ENCODE measurements around the gene RFX3. TPM values are rescaled to one million over a fixed set of nuclear protein-coding genes. Genes with fewer than 3 reads are reported as not detected.
A peak's percentile ranks its signal among the peaks of the same experiment; 100 is the strongest.

RFX3 gene
- total and polyA plus RNA-seq, 4 donors, result 16.7 to 44.0 (median 26.8) TPM

DNA sequence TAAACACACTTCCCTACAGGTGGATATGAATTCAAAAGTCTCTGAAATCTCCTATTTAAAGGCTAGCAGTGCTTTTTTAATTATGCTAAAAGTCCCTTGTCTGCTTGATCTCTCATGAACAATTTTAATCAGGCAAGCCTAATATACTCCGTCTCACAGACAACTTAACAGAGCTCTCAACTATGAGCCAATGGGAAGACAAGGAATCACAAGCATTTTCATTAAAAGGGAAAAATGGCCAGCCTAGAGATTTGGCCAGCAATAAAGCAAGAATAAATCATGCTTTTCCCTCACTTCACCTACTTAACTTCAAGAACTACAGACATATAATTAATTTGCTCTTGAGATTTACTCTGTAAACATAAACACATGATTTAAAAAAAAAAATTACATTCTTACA, 78.0 kb downstream of the RFX3 start:
- no peaks in the 10 kb centered on the region for H3K36me3 ChIP-seq (ENCODE audit: control insufficient read depth, insufficient read depth, low read length)
- peak in 2 of 6 donors; percentile 22 to 45 for DNase-seq (ENCODE audit: low read depth in 4 of 6, low spot score in 6 of 6)
- peaks cover 3% of the 10 kb centered on the region for H3K9me3 ChIP-seq (ENCODE audit: control insufficient read depth, insufficient read depth, low read length)
- no peak overlapping the region for H3K4me3 ChIP-seq (ENCODE audit: low read depth, low read length)
- H3K27me3 ChIP-seq (ENCODE audit: control insufficient read depth, insufficient read depth, low read length), result no peaks in the 10 kb centered on the region
- H3K27ac ChIP-seq (ENCODE audit: low read depth, low read length), result no peak overlapping the region
- no peaks in the 10 kb centered on the region for H3K4me1 ChIP-seq (ENCODE audit: control insufficient read depth, insufficient read depth, low read length)
- 0% methylated on average over 1 of the region's 1 CpG for WGBS (ENCODE audit: insufficient coverage)

DNA sequence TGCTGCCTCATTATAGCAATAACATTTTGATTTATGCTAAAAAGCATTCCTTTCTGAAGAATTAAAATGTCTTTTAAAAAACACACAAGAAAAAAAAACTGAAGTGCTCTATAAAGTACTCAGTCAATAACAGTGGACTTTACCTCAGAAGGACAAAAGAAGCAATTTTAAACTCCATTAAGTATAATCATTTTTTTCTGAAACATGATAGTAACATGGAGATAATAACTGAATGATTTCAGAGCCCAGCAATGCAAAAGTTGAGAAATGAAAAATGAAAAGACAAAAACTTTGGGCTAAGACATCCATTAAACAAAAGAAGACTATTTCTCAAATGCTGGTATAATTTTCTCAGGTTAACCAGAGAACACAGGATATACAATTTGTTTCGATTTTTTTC, 78.7 kb downstream of the RFX3 start:
- Histone ChIP-seq H3K4me3 (ENCODE audit: low read depth, low read length) (no peak overlapping the region), H3K4me1 (ENCODE audit: control insufficient read depth, insufficient read depth, low read length) (no peaks in the 10 kb centered on the region), H3K36me3 (ENCODE audit: control insufficient read depth, insufficient read depth, low read length) (no peaks in the 10 kb centered on the region), H3K27me3 (ENCODE audit: control insufficient read depth, insufficient read depth, low read length) (no peaks in the 10 kb centered on the region), H3K9me3 (ENCODE audit: control insufficient read depth, insufficient read depth, low read length) (peaks cover 3% of the 10 kb centered on the region), H3K27ac (ENCODE audit: low read depth, low read length) (no peak overlapping the region)
- no CpG with 5 or more reads among the region's 1 CpG for WGBS (ENCODE audit: insufficient coverage)
- DNase-seq (ENCODE audit: low read depth in 4 of 6, low spot score in 6 of 6), result no peak

DNA sequence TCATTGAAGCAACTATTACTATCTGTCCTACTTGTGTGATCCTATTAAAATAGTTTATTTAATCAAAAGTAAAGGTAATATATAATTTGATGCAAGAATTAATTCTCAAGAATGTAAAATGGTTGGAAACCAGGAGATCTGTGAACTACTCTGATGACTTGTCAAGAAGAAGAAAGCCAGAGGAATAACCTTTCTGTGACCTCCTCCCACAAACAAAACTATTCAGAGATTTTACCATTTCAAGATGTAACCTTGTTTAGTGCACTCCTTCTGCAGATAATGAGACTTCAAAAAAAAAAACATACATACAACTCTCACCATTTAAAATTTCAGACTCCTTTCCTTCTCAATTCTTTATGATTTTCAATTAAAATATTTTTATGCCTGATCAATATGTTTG, 79.5 kb downstream of the RFX3 start:
- DNase-seq (ENCODE audit: low read depth in 4 of 6, low spot score in 6 of 6), result no peak
- no peaks in the 10 kb centered on the region for H3K4me1 ChIP-seq (ENCODE audit: control insufficient read depth, insufficient read depth, low read length)
- no peak overlapping the region for H3K4me3 ChIP-seq (ENCODE audit: low read depth, low read length)
- no peaks in the 10 kb centered on the region for H3K27me3 ChIP-seq (ENCODE audit: control insufficient read depth, insufficient read depth, low read length)
- H3K27ac ChIP-seq (ENCODE audit: low read depth, low read length), result no peak overlapping the region
- H3K9me3 ChIP-seq (ENCODE audit: control insufficient read depth, insufficient read depth, low read length), result peaks cover 3% of the 10 kb centered on the region
- H3K36me3 ChIP-seq (ENCODE audit: control insufficient read depth, insufficient read depth, low read length), result no peaks in the 10 kb centered on the region

DNA sequence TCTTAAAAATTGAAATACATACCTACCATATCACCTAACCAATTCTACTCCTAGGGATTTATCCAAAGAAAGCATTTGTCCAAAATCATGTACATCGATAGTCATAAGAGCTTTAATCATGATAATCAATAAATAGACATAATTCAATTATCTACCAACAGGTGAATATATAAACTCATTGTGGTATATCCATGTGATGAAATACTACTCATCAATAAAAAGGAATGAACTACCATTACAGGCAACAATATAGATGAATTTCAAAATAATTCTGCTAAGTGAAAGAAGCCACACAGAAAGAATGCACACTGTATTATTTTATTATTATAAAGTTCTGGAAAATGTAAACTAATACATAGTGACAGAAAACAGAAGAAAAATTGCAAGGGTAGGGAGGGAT, 81.8 kb downstream of the RFX3 start:
- no peak overlapping the region for H3K4me3 ChIP-seq (ENCODE audit: low read depth, low read length)
- no peak overlapping the region for H3K27ac ChIP-seq (ENCODE audit: low read depth, low read length)
- peaks cover 3% of the 10 kb centered on the region for H3K9me3 ChIP-seq (ENCODE audit: control insufficient read depth, insufficient read depth, low read length)
- H3K27me3 ChIP-seq (ENCODE audit: control insufficient read depth, insufficient read depth, low read length), result no peaks in the 10 kb centered on the region
- WGBS (ENCODE audit: insufficient coverage), result no CpG with 5 or more reads among the region's 1 CpG
- H3K36me3 ChIP-seq (ENCODE audit: control insufficient read depth, insufficient read depth, low read length), result no peaks in the 10 kb centered on the region
- H3K4me1 ChIP-seq (ENCODE audit: control insufficient read depth, insufficient read depth, low read length), result no peaks in the 10 kb centered on the region
- no peak for DNase-seq (ENCODE audit: low read depth in 4 of 6, low spot score in 6 of 6)

DNA sequence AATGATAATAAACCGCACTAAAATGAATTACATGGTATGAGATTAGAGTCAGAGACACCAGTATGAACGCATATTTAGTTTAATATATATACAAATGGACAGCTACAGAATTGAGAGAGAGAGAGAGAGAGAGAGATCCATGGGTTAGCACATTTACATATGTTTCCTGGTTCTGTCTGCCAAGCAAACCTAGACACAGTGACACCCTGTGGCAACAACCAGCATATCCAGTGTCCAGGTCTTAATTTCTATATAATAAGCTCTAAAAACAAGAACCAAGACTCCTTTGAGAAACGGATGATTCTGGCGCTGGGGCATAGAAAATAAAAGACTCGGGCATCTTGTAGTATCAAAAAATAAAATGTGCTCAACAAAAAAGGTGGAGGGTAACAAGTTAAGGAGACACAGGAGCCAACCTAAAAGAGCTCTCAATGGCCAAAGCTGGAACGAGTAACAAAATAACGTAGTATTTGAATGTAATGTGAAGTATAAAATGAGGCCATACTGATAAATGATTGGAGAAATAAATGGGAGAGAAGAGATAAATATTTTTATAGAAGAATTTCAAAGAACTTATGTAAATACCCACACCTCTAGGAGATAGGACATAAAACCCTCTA, 84.5 kb downstream of the RFX3 start:
- Histone ChIP-seq H3K4me3 (ENCODE audit: low read depth, low read length) (no peak overlapping the region), H3K27me3 (ENCODE audit: control insufficient read depth, insufficient read depth, low read length) (no peaks in the 10 kb centered on the region), H3K4me1 (ENCODE audit: control insufficient read depth, insufficient read depth, low read length) (no peaks in the 10 kb centered on the region), H3K9me3 (ENCODE audit: control insufficient read depth, insufficient read depth, low read length) (peaks cover 3% of the 10 kb centered on the region), H3K27ac (ENCODE audit: low read depth, low read length) (no peak overlapping the region), H3K36me3 (ENCODE audit: control insufficient read depth, insufficient read depth, low read length) (no peaks in the 10 kb centered on the region)
- 100% methylated on average over 3 of the region's 7 CpGs for WGBS (ENCODE audit: insufficient coverage)
- peak in 2 of 6 donors; percentile 25 to 60 for DNase-seq (ENCODE audit: low read depth in 4 of 6, low spot score in 6 of 6)

DNA sequence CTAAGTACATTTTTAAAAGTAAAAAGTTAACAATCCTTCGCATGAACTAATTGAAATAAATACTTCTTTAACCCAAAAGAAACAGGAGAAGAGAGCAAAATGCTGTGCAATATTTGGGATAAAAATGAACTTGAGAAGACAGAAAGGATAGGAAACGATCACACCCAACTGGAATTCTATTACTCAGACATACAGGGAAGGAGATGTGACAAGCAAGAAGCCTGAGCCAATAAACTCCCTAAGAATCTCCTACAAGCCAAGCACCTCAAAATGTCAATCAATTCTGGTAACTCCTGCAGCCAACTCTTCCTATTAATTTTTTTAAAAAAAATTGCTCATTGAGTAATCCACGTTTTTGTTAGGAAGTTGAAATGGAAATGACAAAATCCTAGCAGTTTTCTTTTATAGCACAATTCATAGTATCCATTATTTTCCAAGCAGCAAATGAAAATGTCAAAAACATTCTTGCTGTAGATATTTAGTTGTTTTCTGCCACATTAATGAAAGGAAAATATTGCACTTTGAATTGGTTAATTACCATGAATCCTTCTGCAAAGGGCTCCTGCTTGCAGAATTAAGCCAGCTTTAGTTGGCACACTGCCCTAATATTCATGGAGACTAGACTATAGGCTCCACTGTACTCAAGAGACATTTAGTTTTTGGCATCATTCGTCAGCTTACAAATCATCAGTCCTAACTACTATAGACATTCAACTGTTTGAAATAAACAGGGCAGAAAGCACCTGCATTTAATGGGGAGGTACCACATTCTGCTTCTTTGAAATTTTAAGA, 89.0 kb downstream of the RFX3 start:
- no peaks in the 10 kb centered on the region for H3K9me3 ChIP-seq (ENCODE audit: control insufficient read depth, insufficient read depth, low read length)
- DNase-seq (ENCODE audit: low read depth in 4 of 6, low spot score in 6 of 6), result peak in 4 of 6 donors; percentile 11 to 83 (median 48)
- no peaks in the 10 kb centered on the region for H3K27me3 ChIP-seq (ENCODE audit: control insufficient read depth, insufficient read depth, low read length)
- no peak overlapping the region for H3K27ac ChIP-seq (ENCODE audit: low read depth, low read length)
- no peaks in the 10 kb centered on the region for H3K36me3 ChIP-seq (ENCODE audit: control insufficient read depth, insufficient read depth, low read length)
- no peaks in the 10 kb centered on the region for H3K4me1 ChIP-seq (ENCODE audit: control insufficient read depth, insufficient read depth, low read length)
- H3K4me3 ChIP-seq (ENCODE audit: low read depth, low read length), result no peak overlapping the region
- WGBS (ENCODE audit: insufficient coverage), result 20% methylated on average over 1 of the region's 4 CpGs

DNA sequence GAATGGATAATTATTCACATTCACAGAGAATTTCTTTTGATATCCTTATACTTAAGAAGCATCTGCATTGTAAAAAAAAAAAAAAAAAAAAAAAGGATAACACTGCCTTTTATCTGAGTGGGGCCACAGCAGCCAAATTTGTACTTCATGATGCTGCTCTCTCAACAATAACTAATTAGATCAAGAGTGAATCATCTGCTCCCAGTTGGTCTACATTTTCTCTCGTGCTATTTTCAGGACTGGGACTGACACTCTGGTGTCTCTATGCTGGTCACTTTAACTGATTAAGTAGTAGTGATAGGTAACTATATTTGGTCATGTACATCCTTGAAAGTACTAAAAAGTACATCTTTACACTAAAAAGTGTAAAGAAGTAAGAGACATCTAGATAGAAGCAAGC, 90.1 kb downstream of the RFX3 start:
- H3K4me1 ChIP-seq (ENCODE audit: control insufficient read depth, insufficient read depth, low read length), result no peaks in the 10 kb centered on the region
- no peaks in the 10 kb centered on the region for H3K9me3 ChIP-seq (ENCODE audit: control insufficient read depth, insufficient read depth, low read length)
- no CpG with 5 or more reads among the region's 1 CpG for WGBS (ENCODE audit: insufficient coverage)
- H3K4me3 ChIP-seq (ENCODE audit: low read depth, low read length), result no peak overlapping the region
- no peak overlapping the region for H3K27ac ChIP-seq (ENCODE audit: low read depth, low read length)
- H3K27me3 ChIP-seq (ENCODE audit: control insufficient read depth, insufficient read depth, low read length), result no peaks in the 10 kb centered on the region
- H3K36me3 ChIP-seq (ENCODE audit: control insufficient read depth, insufficient read depth, low read length), result no peaks in the 10 kb centered on the region
- no peak for DNase-seq (ENCODE audit: low read depth in 4 of 6, low spot score in 6 of 6)

DNA sequence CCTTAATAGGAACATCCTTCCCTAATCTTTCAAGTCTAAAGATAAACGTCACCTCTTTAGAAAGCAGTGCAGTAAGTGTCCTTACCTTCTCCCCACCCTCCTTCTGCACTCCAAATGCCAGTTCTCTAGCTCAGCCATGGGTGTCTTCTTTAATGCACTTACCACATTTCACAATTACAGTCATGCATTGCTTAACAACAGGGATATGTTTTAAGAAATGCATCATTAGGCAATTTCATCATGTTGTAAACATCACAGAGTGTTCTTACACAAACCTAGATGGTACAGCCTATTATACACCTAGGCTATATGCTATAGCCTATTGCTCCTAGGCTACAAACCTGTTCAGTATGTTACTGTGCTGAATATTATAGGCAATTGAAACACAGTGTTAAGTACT, 91.2 kb downstream of the RFX3 start:
- H3K36me3 ChIP-seq (ENCODE audit: control insufficient read depth, insufficient read depth, low read length), result no peaks in the 10 kb centered on the region
- H3K4me1 ChIP-seq (ENCODE audit: control insufficient read depth, insufficient read depth, low read length), result no peaks in the 10 kb centered on the region
- H3K27me3 ChIP-seq (ENCODE audit: control insufficient read depth, insufficient read depth, low read length), result no peaks in the 10 kb centered on the region
- no peak overlapping the region for H3K27ac ChIP-seq (ENCODE audit: low read depth, low read length)
- H3K9me3 ChIP-seq (ENCODE audit: control insufficient read depth, insufficient read depth, low read length), result no peaks in the 10 kb centered on the region
- DNase-seq (ENCODE audit: low read depth in 4 of 6, low spot score in 6 of 6), result no peak
- 82% methylated on average over 1 of the region's 1 CpG for WGBS (ENCODE audit: insufficient coverage)
- no peak overlapping the region for H3K4me3 ChIP-seq (ENCODE audit: low read depth, low read length)

DNA sequence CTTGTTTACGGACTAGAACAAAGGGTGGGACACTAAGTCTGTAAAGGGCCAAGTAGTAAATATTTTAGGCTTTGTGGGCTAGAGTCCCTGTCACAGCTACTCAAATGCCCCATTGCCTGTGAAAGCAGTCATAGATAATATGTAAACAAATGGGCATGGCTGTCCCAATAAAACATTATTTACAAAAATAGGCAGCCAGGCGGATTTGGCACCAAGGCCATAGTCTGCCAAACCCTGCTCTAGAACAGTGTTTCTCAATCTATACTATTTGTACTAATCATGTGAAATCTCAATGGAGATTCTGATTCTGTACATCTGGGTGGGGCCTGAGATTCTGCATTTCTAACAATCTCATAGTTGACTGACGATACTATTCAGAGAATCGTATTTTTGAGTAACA, 92.0 kb downstream of the RFX3 start:
- no CpG with 5 or more reads among the region's 4 CpGs for WGBS (ENCODE audit: insufficient coverage)
- H3K9me3 ChIP-seq (ENCODE audit: control insufficient read depth, insufficient read depth, low read length), result no peaks in the 10 kb centered on the region
- no peaks in the 10 kb centered on the region for H3K4me1 ChIP-seq (ENCODE audit: control insufficient read depth, insufficient read depth, low read length)
- no peak overlapping the region for H3K27ac ChIP-seq (ENCODE audit: low read depth, low read length)
- H3K36me3 ChIP-seq (ENCODE audit: control insufficient read depth, insufficient read depth, low read length), result no peaks in the 10 kb centered on the region
- no peak for DNase-seq (ENCODE audit: low read depth in 4 of 6, low spot score in 6 of 6)
- no peaks in the 10 kb centered on the region for H3K27me3 ChIP-seq (ENCODE audit: control insufficient read depth, insufficient read depth, low read length)
- no peak overlapping the region for H3K4me3 ChIP-seq (ENCODE audit: low read depth, low read length)

DNA sequence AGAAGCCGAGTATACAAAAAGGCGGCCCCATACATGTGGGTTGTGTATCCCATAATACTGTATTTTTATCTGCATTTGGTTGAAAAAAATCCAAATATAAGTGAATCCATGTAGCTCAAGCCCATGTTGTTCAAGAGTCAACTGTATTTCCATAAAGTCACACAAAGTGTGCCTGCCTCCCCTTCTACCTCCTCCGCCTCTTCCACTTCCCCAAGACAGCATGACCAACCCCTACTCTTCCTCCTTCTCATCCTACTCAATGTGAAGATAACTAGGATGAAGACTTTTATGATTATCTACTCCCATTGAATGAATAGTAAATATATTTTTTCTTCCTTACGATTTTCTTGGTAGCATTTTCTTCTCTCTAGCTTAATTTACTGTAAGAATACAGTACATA, 92.7 kb downstream of the RFX3 start:
- no CpG with 5 or more reads among the region's 4 CpGs for WGBS (ENCODE audit: insufficient coverage)
- Histone ChIP-seq H3K27ac (ENCODE audit: low read depth, low read length) (no peak overlapping the region), H3K36me3 (ENCODE audit: control insufficient read depth, insufficient read depth, low read length) (no peaks in the 10 kb centered on the region), H3K27me3 (ENCODE audit: control insufficient read depth, insufficient read depth, low read length) (no peaks in the 10 kb centered on the region), H3K9me3 (ENCODE audit: control insufficient read depth, insufficient read depth, low read length) (no peaks in the 10 kb centered on the region), H3K4me1 (ENCODE audit: control insufficient read depth, insufficient read depth, low read length) (no peaks in the 10 kb centered on the region), H3K4me3 (ENCODE audit: low read depth, low read length) (no peak overlapping the region)
- no peak for DNase-seq (ENCODE audit: low read depth in 4 of 6, low spot score in 6 of 6)
